Breast epithelium (tissue), 4 donors: ENCODE measurements around the gene CGNL1. TPM values are rescaled to one million over a fixed set of nuclear protein-coding genes. Genes with fewer than 3 reads are reported as not detected.

Experiments used
- DNase-seq, 2 donors: peaks; one replicate each; pipeline ENCODE4 v3.0.0-alpha.2; 2019; ENCODE audit warnings: low spot score in 2 of 2
- H3K27ac ChIP-seq, 2 donors: fragments of 200-600 bp; sonication (generic) in 1 of 2; one replicate each; pipeline ENCODE4 v1.5.1; 2016 to 2019; ENCODE audit warnings: mild to moderate bottlenecking in 1 of 2
- H3K27me3 ChIP-seq, 2 donors: fragments of 200-600 bp; sonication (generic) in 1 of 2; one replicate each; pipeline versions ENCODE4 v1.5.1 to v1.6.0; 2017 to 2019; ENCODE audit warnings: control low read depth in 1 of 2, mild to moderate bottlenecking in 1 of 2
- H3K36me3 ChIP-seq: fragments of 200-600 bp; one replicate; pipeline ENCODE4 v1.5.1; 2019
- H3K4me1 ChIP-seq, 2 donors: fragments of 200-600 bp; sonication (generic); one replicate each; pipeline ENCODE4 v1.5.1; 2016 to 2019; ENCODE audit warnings: control low read depth in 1 of 2
- H3K4me3 ChIP-seq, 3 donors: fragments of 200-600 bp; sonication (generic); 1 replicate in 2 of 3; 2 replicates in 1 of 3; pipeline ENCODE4 v1.5.1; 2016 to 2019; ENCODE audit warnings: mild to moderate bottlenecking in 3 of 3, moderate library complexity in 2 of 3
- H3K9me3 ChIP-seq, 2 donors: fragments of 200-600 bp; sonication (generic) in 1 of 2; one replicate each; pipeline ENCODE4 v1.5.1; 2016 to 2019; ENCODE audit warnings: control low read depth in 1 of 2
- CTCF ChIP-seq, 3 donors: fragments of 450-650 bp; IDR thresholded peaks; one replicate each; pipeline ENCODE4 v1.5.1; 2016 to 2017; ENCODE audit warnings: antibody characterized with exemption in 3 of 3, mild to moderate bottlenecking in 3 of 3, moderate library complexity in 3 of 3
- POLR2A ChIP-seq: fragments of 450-650 bp; IDR thresholded peaks from one replicate; pipeline ENCODE4 v1.6.1; 2016; ENCODE audit warnings: antibody characterized with exemption, mild to moderate bottlenecking, moderate library complexity
- POLR2AphosphoS5 ChIP-seq, 3 donors: sonication (generic); formaldehyde crosslinking; IDR thresholded peaks; one replicate each; pipeline ENCODE4 v1.6.1; 2017; ENCODE audit warnings: antibody characterized with exemption in 3 of 3
- intact Hi-C: fragments of 100-400 bp; cut with DNase I; formaldehyde crosslinking; loops from one replicate; pipeline ENCODE4 v1.15.1; 2023; ENCODE audit warnings: low total_unique reads
- total RNA-seq, 3 donors: library from RNA; depleted of rRNA; stranded (reverse); fragments of >200 nt; gene quantifications; one replicate each; pipeline ENCODE4 v1.1.0, GENCODE V29; 2016

Gene CGNL1
- total RNA-seq, 3 donors from 2014 or later, result 5.4 to 24.9 (median 18.4) TPM

GRCh38 chr15:57591237-57591821 is 215.0 kb downstream of the CGNL1 start:
- Histone ChIP-seq H3K4me1 (peaks cover 3 to 15% of the 10 kb centered on the region in 2 donors), H3K27ac (peak overlapping the region; percentile 81 to 88), H3K4me3 (peak overlapping the region; percentile 54 to 83 (median 70)), H3K27me3 (no peaks in the 10 kb centered on the region), H3K9me3 (no peaks in the 10 kb centered on the region), H3K36me3 (no peaks in the 10 kb centered on the region)
- TF ChIP-seq POLR2AphosphoS5 (IDR thresholded peaks at IDR 0.05), result no peak
- no peak for TF ChIP-seq POLR2A
- TF ChIP-seq CTCF (IDR thresholded peaks at IDR 0.05), result no peak
- intact Hi-C loops, result no loop called here
- no peak for DNase-seq

GRCh38 chr15:57591822-57592367 is 215.6 kb downstream of the CGNL1 start, which contains the start of gene MYZAP:
Gene MYZAP (plus strand): TSS chr15:57591904. CDS start chr15:57592035, 131 bp downstream.
- no peaks in the 10 kb centered on the region for H3K36me3 ChIP-seq
- H3K4me1 ChIP-seq, result peaks cover 3 to 15% of the 10 kb centered on the region in 2 donors
- peak within 1 kb of the TSS; percentile 54 to 83 (median 70) for H3K4me3 ChIP-seq
- no peaks in the 10 kb centered on the region for H3K27me3 ChIP-seq
- TF ChIP-seq CTCF (IDR thresholded peaks at IDR 0.05) (no peak), POLR2A (no peak), POLR2AphosphoS5 (IDR thresholded peaks at IDR 0.05) (no peak)
- intact Hi-C loops, result no loop called here
- peak within 1 kb of the TSS; percentile 81 to 88 for H3K27ac ChIP-seq
- DNase-seq, result peak in 1 of 2 donors; percentile 69
- H3K9me3 ChIP-seq, result no peaks in the 10 kb centered on the region

- DNase-seq, result no peak
- peak overlapping the region; percentile 54 to 83 (median 70) for H3K4me3 ChIP-seq
- intact Hi-C loops, result no loop called here
- peaks cover 3 to 15% of the 10 kb centered on the region in 2 donors for H3K4me1 ChIP-seq
- no peak for TF ChIP-seq POLR2A
- no peak for TF ChIP-seq CTCF (IDR thresholded peaks at IDR 0.05)
- TF ChIP-seq POLR2AphosphoS5 (IDR thresholded peaks at IDR 0.05), result no peak
- peak overlapping the region; percentile 81 to 88 for H3K27ac ChIP-seq
- H3K36me3 ChIP-seq, result no peaks in the 10 kb centered on the region
- H3K27me3 ChIP-seq, result no peaks in the 10 kb centered on the region
- no peaks in the 10 kb centered on the region for H3K9me3 ChIP-seq
Observed at GRCh38 chr15:57592426-57592825, 216.1 kb downstream of the CGNL1 start.

- peak overlapping the region; percentile 54 to 83 (median 70) for H3K4me3 ChIP-seq
- H3K4me1 ChIP-seq, result peaks cover 3 to 15% of the 10 kb centered on the region in 2 donors
- no peak for DNase-seq
Observed at GRCh38 chr15:57592836-57593420, 216.6 kb downstream of the CGNL1 start.

More at GRCh38 chr15:57592836-57593420, 216.6 kb downstream of the CGNL1 start:
- Histone ChIP-seq H3K27ac (peak overlapping the region; percentile 22 to 88), H3K36me3 (no peaks in the 10 kb centered on the region), H3K27me3 (no peaks in the 10 kb centered on the region), H3K9me3 (no peaks in the 10 kb centered on the region)
- no peak for TF ChIP-seq POLR2A
- no peak for TF ChIP-seq POLR2AphosphoS5 (IDR thresholded peaks at IDR 0.05)
- no peak for TF ChIP-seq CTCF (IDR thresholded peaks at IDR 0.05)
- intact Hi-C loops, result no loop called here
